Right lung (tissue), 5 donors: Measurements from ENCODE around the gene CSTF3. TPM values are rescaled to one million over a fixed set of nuclear protein-coding genes. Genes with fewer than 3 reads are reported as not detected.
"Not testable (repeated sequence)": the region's sequence is repeated elsewhere in the genome, so short reads cannot be mapped to it uniquely, and the experiment has no call there.

Experiments used
- DNase-seq, 2 donors: peaks; one replicate each; pipeline ENCODE4 v3.0.0-alpha.2; 2013
- polyA plus RNA-seq, 5 donors: library from polyadenylated mRNA; unstranded; fragments of 120-200 nt; gene quantifications; one replicate each; pipeline versions ENCODE4 v1.2.1 to v1.2.3, GENCODE V29; 2013; ENCODE audit warnings: inconsistent platforms in 1 of 5, low replicate concordance in 1 of 5; ENCODE audit not compliant: insufficient read length in 5 of 5, insufficient read depth in 1 of 5

CSTF3 gene
- polyA plus RNA-seq, 5 donors, result 46.1 to 62.2 (median 55.3) TPM

DNA sequence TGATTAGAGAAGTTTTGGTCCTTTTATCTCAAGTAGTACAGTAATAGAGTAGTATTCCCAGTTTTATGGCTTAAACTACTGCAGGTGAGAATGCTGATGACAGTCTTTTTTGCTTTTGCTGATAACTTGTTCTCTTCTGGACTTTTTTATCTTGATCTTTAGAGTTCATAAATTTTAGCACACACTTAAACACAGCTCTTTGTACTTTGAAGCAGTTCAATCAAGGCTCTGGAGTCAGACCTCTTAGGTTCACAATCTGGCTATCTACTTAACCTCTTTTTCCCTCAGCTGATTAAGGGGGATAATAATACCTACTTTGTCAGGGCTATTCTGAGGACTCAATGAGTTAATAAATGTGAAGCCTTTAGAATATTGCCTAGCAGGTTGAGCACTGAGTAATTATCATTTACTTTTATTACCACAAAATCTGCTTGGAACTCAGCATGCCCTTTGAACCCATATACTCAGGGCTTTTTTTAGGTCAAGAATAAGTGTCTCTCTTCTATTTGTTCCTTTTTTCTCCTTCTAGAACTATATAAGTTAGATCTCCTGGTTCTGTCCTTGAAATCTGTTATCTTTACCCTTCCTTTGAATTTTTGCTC lies 51.9 kb downstream of the CSTF3 start:
- no peak for DNase-seq

DNA sequence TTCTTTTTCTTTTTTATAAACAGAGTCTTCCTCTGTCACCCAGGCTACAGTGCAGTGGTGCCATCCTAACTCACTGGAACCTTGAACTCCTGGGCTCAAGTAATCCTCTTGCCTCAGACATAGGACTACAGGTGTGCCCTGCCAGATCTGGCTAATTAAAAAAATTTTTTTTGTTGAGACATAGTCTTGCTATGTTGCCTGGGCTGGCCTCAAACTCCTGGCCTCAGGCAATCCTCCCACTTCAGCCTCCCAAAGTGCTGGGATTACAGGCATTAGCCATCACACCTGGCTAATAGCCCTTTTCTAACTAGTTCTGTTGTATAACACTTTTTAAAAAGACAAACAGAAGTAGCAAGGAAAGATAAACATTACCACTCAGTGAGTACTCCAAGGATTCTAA lies 57.4 kb downstream of the CSTF3 start:
- no peak for DNase-seq

DNA sequence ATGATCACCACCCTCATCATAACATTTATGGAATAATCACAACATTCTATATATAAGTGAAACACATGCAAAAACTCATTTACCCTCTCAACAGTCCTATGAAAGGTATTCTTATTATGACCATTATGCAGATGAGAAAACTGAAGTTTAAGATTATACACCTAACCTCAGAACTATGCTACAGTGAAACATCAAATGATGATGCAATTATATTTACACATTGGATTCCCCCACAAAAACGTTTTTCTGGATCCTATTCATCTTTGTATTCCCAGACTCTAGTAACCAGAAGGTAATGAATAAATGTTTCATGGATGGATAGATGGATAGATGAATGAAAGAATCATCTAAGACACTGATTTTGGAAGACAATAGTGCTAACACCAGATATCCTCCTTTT lies 67.1 kb downstream of the CSTF3 start:
- no peak for DNase-seq

DNA sequence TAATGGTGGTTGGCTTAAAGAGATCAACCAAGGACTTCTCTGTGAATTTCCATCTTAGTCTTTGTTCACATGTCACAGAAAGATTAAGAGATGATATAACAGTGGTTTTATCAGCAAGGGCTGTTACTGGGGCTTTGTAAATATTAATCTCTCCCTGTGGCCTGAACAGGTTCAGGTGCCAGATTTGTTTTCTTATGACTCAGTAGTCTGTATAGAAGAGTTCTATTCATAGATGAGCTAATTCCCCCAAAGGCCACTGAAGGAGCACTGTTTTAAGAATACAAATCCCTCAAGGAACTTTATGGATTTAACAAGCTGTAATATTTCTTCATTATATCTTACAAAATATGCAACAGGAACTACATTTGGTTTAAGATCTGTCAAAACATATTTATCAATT lies 71.5 kb downstream of the CSTF3 start:
- no peak for DNase-seq

DNA sequence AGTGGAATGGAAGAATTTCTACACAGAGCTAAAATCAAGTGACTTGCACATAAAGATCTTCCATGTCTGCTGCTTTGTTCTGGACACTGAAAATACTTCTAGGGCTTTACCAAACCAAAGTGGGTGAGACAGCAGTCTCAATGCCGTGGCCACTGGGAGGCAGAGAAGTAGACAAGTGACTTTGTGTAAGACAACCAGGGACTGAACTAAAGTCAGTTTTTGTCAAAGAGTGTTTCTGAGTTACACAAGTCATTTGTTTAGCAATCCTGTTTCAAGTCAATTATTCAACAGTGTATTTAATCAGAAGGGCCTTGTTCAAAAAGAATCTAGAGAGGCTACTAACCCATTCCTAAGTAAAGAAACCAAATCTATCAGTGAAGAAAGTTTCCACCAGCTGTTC lies 75.3 kb downstream of the CSTF3 start:
- DNase-seq, result no peak

DNA sequence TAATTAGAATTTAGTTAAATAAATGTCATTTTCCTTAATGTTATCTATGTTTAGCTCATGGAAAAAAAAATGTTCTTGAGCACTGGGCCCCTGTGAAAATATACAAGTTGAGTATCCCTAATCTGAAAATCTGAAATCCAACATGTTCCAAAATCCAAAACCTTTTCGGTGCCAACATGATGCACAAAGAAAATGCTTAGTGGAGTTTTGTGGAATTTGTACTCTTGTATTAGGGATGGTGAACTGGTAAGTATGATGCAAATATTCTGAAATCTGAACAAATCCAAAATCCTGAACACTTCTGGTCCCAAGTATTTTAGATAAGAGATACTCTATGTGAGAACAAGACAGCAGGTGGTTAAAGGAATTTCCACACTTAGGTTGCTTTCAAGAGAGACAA lies 77.4 kb downstream of the CSTF3 start:
- no peak for DNase-seq

DNA sequence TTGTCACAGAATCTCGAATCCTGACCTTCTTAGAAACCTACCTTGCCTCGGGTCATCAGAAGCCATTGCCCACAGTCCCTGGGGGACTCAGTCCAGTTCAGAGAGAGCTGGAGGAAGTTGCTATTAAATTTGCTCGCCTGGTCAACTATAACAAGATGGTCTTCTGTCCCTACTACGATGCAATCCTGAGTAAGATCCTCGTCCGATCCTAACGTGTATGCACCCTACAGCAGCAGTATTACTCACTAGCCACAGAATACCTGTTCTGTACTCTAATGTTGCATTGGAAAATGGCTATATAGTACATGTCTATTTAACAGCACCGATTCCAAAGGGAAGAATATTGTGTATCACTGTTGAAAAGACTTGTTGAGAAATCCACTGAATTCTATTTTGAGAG lies 88.8 kb downstream of the CSTF3 start:
- DNase-seq, result no peak

DNA sequence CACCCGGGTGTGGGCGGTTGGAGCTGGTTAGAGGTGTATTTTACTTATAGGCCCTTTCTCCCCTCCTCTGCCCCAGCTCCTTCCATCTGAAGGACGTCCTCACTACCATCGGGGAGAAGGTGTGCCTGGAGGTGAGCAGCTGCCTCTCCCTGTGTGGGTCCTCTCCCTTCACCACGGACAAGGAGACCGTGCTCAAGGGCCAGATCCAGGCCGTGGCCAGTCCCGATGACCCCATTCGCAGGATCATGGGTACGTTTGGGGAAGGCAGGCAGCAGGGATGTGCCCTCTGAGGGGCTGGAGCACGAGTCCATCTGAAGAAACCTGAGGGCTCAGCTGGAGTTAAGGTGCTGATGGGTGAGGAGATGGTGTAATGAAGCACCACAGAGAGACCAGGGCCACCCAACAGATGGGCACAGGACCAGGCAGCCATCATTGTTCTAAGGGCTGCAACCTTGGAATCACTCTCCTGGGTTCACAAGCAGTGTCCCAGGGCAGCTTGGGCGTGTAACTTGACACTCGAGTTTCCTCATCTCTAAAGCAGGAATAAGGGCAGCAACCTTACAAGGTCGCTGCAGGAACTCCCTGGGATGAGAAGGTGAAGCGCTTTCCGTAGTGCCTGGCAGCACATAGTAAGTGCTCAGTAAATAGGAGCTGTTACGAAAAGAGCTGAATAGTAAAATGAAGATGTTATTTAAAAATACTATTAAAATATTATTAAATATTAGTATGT lies 92.5 kb downstream of the CSTF3 start:
- DNase-seq, result no peak

DNA sequence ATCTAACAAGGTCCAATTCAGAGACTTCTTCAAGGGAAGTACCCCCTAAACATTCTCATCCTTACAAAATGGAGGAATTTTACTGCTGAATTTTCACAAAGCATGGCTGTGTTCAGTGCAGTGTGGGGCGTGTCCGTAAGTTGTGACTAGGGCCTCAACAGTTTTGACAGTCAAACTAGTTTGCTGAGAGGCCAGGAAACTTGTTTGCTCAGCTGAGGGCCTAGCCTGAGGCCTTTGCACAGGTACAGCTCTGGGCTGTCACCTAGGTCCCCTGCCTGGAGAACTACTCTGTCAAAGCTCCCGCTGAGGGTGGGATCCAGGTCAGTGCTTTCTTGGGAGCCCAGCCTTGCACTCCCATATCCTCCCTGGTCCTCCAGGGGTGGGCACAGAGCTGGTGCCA lies 94.0 kb downstream of the CSTF3 start:
- DNase-seq, result no peak

DNA sequence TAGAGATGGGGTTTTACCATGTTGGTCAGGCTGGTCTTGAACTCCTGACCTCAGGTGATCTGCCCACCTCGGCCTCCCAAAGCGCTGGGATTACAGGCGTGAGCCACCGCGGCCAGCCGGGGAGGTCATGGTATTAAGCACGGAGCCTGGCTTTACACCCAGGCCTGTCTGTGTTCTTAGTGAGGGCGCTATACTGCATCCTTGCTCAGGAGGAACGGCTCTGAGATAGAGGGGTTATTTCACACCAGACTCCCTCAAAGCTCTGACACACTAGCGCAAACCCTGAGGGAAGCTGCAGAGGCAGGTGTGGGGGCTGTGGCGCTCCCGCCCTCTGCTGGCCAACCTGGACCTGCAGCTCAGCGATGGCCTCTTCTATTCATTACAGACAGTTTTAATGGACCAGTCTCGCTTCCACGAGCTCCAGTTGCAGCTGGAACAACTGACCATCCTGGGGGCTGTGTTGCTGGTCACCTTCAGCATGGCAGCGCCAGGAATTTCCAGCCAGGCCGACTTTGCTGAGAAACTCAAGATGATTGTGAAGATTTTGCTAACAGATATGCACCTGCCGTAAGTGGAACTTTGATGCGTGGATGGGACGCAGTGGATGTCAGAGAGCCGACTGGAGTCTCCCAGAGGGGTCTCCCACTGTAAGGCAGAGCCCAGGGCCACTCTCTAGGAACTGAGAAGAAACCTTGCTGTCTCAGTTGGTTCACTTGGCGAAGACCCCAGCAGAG lies 95.7 kb downstream of the CSTF3 start:
- DNase-seq, result peak; percentile 28 to 36

DNA sequence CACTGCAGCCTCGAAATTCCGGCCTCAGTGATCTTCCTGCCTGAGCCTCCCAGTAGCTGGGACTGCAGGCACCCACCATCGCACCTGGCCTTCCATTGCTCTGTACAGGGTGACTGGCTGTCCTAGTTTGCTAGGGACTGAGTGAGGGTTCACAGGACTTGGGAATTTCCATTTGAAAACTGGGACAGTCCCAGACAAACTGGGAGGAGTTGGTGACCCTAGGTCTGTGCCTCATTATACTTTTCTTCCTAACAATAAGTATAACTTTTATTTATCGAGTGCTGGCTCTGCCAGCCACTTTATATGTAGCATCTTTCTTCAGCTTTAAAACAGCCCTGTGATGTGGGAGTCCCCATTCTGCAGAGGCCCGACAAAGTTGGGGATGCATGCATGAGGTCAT lies 96.4 kb downstream of the CSTF3 start:
- no peak for DNase-seq

DNA sequence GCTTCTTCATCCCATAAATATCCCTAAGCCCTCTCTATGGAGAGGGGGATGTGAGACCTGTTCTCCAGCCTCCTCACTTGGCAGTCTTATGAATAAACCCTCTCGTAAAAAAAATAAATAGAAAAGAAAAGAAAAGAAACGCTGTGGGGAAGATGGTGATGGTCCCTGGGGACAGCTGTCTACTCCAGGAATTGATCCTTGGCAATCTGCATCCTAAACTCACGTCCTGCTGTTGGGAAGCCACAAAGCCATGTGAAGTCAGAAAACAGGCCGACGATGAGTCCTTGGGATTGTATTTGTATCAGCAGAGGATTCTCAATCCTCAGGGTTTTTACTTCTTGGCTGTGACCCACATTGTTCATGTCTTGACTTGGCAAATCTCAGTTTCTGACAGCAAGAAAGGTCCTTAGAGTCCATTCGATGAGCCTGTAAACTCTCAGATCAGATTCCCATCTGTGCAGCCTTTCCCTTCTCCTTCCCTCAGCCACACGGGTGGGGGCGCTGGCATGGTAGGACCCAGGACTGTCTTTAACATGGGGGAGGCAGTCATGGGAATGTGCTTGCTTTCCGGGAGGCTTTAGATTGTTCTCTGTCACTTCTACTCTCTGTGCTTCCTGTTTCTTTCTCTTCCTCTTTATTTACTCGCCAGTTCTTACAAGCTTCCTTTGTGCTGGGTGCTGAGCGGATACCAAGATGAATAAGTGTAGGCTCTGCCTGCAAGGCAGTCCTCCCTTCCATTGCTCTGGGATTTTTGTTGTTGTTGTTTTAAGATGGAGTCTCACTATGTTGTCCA lies 97.1 kb downstream of the CSTF3 start:
- no peak for DNase-seq

DNA sequence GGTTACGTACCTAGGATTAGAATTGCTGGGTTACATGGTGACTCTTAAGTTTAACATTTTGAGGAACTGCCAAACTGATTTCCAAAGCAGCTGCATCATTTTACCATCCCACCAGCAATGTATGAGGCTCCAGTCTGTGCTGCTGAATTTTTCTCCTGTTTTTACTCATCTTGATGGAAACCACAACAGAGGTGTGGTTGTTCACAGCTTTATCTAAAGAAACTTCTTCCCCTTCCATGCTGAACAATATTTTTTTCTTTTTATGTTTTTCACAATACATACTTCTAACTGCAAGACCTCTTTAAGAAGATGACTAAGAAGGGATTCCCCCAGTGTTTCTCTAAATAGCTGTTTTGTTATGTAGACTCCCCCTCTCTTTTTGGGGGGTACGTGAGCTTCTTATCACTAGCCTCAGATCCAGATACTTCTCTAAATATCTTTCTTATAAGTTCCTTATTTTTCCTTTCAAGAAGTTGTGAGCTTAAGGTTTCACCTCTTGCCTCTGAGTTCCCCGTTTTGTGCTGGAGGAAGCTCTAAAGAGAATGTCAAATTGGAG lies 97.9 kb downstream of the CSTF3 start:
- no peak for DNase-seq

DNA sequence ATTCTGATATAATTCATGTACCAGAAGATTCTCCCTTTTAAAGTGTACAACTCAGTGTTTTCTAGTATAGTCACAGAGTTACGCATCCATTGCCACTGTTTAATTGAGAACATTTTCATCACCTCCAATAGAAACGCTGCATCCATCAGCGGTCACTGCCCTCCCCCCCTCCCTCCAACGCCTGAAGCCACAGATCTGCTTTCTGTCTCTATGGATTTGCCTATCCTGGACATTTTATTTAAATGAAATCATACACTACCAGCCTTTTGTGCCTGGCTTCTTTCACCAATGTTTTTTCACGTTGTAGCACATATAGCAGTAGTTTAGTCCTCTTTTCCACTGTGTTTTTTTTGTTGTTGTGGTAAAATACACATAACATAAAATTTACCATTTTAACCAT lies 99.1 kb downstream of the CSTF3 start:
- no peak for DNase-seq

DNA sequence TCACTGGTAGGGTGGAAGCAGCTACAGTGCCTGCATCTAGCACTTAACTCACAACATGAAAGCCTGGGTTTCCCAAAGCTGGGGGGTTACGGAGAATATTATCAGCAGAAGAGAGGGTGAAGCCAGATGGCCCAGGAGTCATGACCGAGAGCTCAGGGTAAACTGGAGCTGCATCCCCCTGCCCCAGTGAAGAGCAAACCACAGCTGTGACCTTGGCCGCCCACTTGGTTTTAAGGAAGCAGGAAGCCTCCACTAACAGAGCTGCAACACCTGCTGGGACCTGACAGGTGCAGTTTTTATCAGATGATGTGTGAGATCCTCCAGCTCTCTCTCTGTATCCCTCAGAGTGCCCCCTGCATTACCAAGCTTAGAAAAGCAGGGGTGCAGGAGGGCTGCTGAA lies 101.0 kb downstream of the CSTF3 start:
- no peak for DNase-seq

DNA sequence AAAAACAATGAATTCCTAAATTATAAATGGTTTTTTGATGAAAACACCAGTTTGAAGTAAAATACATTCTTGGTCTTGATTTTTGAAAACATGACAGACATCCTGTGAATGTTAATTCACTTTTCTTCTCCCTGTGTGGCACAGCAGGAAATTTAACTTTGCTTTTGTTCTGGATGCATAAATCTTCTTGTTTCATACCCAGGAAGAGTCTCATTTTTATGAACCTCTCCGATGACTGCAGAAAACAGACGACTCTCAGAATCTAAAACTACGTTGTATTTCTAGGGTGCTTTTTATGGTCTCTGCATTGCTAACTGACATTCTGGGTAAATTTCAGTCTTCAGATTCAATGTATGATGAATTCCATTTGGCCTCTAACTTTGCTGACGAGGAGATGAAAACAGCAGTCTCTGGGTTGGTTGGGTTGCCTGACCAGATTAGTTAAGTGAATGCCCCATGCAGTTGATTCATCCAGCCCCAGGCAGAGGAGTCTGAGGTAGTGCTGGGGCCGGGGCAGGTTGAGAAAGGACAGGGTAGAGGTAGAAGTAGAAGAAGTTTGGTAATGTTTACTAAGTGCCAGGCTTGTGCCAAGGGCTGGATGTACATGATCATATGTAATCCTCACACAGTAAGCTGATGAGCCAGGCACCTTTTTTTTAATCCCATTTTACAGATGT lies 101.8 kb downstream of the CSTF3 start:
- no peak for DNase-seq

DNA sequence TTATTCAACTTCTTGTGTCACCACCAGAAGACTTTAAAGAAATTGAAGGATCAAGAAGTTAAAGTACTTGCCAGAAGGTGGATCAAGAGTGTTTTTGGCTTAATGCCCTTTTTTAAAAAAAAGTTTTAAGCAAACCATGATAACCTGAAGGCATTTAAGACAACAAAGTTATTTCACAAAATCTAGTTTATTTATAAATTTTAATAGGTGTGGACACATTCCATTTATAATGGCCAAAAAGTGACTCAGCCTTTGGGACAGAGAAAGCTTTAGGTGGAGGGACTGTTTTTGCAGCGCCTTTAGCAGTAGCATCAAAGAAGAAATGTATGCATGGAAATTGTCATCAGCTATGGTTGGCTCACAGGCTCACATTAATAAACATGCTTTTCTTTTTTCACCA lies 104.0 kb downstream of the CSTF3 start:
- no peak for DNase-seq

DNA sequence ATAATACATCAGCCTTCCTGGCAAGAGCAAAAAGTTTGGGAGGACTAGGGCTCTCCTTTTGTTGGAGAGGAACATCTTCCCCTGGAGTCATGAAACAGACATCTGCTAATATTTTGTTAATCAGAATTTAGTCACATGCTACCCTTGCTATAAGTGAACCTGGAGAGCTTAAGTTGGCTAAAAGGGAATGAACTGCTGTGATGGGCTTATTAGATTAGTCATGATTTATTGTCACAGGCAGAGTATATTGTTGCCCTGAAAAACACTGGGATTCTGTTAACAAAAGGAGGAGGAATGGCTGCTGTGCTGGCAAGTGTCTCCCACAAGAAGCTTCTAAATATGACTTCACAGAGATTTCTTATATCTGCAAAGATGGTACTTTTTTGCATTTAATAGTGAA lies 105.9 kb downstream of the CSTF3 start:
- no peak for DNase-seq

DNA sequence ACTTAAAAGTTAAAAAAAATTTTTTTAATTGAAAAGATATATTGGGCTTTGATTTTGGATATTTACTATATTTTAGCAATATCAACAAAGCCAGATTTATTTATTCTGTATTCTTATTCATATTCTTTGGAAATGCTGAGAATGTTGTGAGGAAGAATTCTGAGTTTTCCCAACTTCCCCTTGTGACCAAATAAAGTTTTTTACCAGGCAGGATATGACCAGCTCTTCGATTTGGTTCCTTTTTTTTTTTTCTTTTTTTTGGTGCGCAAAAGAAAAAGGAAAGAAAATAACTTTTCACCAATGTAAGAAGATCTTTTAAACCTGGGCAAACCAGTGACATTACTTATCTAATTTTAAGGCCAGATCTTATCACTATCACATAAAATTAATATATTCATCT lies 109.0 kb downstream of the CSTF3 start:
- no peak for DNase-seq

DNA sequence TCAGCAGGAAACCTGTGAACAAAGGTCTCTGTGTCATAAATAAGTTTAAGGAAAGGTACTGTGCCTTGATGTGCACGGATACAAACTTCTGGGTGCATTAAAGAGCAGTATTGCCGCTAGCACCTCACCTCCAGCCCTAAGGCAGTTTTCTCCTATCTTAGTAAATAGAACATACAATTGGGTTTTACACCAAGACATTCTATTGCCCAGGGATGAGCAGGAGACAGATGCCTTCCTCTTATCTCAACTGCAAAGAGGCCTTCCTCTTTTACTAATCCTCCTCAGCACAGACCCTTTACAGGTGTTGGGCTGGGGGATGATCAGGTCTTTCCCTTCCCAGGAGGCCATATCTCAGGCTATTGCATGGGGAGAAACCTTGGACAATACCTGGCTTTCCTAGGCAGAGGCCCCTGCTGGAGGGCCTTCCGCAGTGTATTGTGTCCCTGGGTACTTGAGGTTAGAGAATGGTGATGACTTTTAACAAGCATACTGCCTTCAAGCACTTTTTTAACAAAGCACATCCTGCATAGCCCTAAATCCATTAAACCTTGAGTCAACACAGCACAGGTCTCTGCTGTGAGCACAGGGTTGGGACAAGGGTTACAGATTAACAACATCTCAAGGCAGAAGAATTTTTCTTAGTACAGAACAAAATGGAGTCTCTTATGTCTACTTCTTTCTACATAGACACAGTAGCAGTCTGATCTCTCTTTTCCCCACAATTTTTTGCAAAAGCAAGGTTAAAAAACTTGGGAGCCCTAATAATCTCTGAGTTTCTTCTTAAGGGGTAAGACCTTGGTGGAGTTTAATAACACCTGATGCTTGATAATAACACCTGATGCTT lies 111.5 kb downstream of the CSTF3 start:
- DNase-seq, result not testable (repeated sequence)

DNA sequence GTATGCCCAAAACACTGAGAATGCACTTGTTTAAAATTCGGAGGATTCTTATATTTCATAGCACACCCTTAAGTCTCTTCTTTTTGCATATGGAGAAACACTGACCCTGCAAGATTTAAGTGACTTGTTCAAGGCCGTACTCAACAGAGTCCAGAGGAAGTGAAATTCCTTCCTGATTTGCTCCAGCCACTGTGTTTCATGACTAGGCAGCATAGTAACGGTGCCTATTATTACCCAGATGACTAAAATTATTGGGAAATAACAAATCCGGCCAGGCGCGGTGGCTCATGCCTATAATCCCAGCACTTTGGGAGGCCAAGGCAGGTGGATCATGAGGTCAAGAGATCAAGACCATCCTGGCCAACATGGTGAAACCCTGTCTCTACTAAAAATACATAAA lies 112.6 kb downstream of the CSTF3 start:
- DNase-seq, result not testable (repeated sequence)
